Mesothelial cell of epicardium (in vitro differentiated cells): ENCODE measurements around the gene ZXDC. TPM values are rescaled to one million over a fixed set of nuclear protein-coding genes. Genes with fewer than 3 reads are reported as not detected.

Source experiments
- DNase-seq, 2 experiments: peaks; one replicate each; pipeline ENCODE4 v3.0.0; 2021; ENCODE audit warnings: low spot score in 2 of 2; ENCODE audit not compliant: unreplicated experiment in 2 of 2
- H3K27ac Mint-ChIP-seq: 2 replicates; pipeline ENCODE4 v1.8.0; 2021; ENCODE audit warnings: mixed read lengths
- H3K27me3 Mint-ChIP-seq: 2 replicates; pipeline ENCODE4 v1.8.0; 2021; ENCODE audit warnings: low read depth, mixed read lengths
- H3K36me3 Mint-ChIP-seq: 2 replicates; pipeline ENCODE4 v1.8.0; 2021; ENCODE audit warnings: mixed read lengths
- H3K4me1 Mint-ChIP-seq: 2 replicates; pipeline ENCODE4 v1.8.0; 2021; ENCODE audit warnings: mixed read lengths
- H3K4me3 Mint-ChIP-seq: 2 replicates; pipeline ENCODE4 v1.8.0; 2021; ENCODE audit warnings: mild to moderate bottlenecking, moderate library complexity, mixed read lengths
- H3K9me3 Mint-ChIP-seq: 2 replicates; pipeline ENCODE4 v1.8.0; 2021; ENCODE audit warnings: mixed read lengths
- CTCF ChIP-seq: fragments of 200-600 bp; sonication (generic); IDR thresholded peaks from one replicate; pipeline ENCODE4 v1.5.0; 2021; ENCODE audit warnings: antibody characterized with exemption; ENCODE audit not compliant: unreplicated experiment
- total RNA-seq: library from RNA; stranded (reverse); gene quantifications from 3 replicates; pipeline ENCODE4 v1.2.1, GENCODE V29; 2021

The ZXDC gene
- total RNA-seq, 1 donor from 2014 or later: 34.2 TPM

GRCh38 chr3:126434931-126435411, 40.7 kb downstream of the ZXDC start:
- Mint-ChIP-seq H3K27me3 (no peaks in the 10 kb centered on the region), H3K27ac (no peak overlapping the region), H3K36me3 (peaks cover 8% of the 10 kb centered on the region), H3K4me1 (no peaks in the 10 kb centered on the region), H3K4me3 (no peak overlapping the region), H3K9me3 (no peaks in the 10 kb centered on the region)
- peak in 1 of 2 experiments; percentile 31 for DNase-seq
- TF ChIP-seq CTCF: no peak

GRCh38 chr3:126434264-126434590, 41.5 kb downstream of the ZXDC start:
- H3K27ac Mint-ChIP-seq: no peak overlapping the region
- H3K27me3 Mint-ChIP-seq: no peaks in the 10 kb centered on the region
- TF ChIP-seq CTCF: no peak
- no peaks in the 10 kb centered on the region for H3K4me1 Mint-ChIP-seq
- H3K9me3 Mint-ChIP-seq: no peaks in the 10 kb centered on the region
- peaks cover 6% of the 10 kb centered on the region for H3K36me3 Mint-ChIP-seq
- no peak for DNase-seq
- H3K4me3 Mint-ChIP-seq: no peak overlapping the region

GRCh38 chr3:126433496-126434263, 42.0 kb downstream of the ZXDC start:
- no peak for TF ChIP-seq CTCF
- no peak overlapping the region for H3K27ac Mint-ChIP-seq
- no peak for DNase-seq

DNA sequence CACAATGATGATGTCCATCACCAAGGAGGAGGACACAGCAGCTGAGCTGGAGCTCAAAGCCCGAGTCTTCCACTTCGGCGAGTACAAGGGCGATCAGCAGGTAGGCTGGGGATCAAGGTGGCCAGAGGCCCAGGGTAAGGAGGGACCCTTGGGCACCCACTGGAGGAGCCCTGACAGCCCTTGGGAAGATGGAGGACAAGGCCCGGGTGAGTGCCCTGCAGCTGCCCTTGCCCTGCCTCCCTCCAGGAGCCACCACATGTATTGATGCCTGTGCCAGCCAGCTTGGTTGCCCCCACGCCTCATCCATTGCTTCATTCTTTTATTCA, 42.6 kb downstream of the ZXDC start:
- H3K27ac Mint-ChIP-seq: no peak overlapping the region
- peak in 1 of 2 experiments; percentile 24 for DNase-seq
- peaks cover 5% of the 10 kb centered on the region for H3K36me3 Mint-ChIP-seq

More at GRCh38 chr3:126433496-126434263, 42.0 kb downstream of the ZXDC start:
- no peak overlapping the region for H3K4me3 Mint-ChIP-seq
- H3K4me1 Mint-ChIP-seq: no peaks in the 10 kb centered on the region
- H3K27me3 Mint-ChIP-seq: no peaks in the 10 kb centered on the region
- H3K9me3 Mint-ChIP-seq: no peaks in the 10 kb centered on the region
- peaks cover 5% of the 10 kb centered on the region for H3K36me3 Mint-ChIP-seq

DNA sequence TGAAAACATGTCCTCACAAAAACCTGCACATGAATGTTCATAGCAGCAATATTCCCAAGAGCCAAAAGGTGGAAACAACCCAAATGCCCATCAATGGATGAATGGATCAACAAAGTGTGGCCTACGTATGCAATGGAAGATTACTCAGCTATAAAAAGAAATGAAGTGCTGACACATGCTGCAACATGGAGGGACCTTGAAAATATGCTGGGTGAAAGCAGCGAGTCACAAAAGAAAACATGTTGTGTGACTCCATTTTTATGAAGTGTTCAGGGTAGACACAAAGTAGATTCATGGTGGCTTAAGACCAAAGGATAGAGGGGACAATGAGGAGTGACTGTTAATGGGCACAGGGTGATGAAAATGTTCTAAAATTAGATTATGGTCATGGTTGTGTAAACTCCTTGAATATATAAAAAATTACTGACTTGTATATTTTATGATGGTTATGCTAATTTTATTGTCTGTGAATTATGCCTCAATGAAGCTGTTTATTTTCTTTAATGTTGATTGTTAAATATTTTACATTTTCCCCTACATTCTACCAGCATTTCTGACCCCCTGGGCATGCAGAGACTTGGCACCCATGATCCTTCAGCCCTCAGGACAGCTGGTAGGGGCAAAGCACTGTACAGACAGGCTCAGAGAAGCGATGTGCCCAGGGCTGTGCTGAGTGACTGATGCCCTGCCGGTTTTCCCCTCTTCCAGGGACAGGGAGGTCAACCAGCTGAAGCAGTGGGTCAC, 43.2 kb downstream of the ZXDC start:
- H3K27ac Mint-ChIP-seq: no peak overlapping the region
- no peak overlapping the region for H3K4me3 Mint-ChIP-seq
- H3K9me3 Mint-ChIP-seq: no peaks in the 10 kb centered on the region
- TF ChIP-seq CTCF: no peak
- H3K27me3 Mint-ChIP-seq: no peaks in the 10 kb centered on the region
- H3K4me1 Mint-ChIP-seq: no peaks in the 10 kb centered on the region
- H3K36me3 Mint-ChIP-seq: peaks cover 5% of the 10 kb centered on the region
- DNase-seq: no peak

More for the DNA sequence above, 42.6 kb downstream of the ZXDC start:
- Mint-ChIP-seq H3K4me3 (no peak overlapping the region), H3K4me1 (no peaks in the 10 kb centered on the region), H3K27me3 (no peaks in the 10 kb centered on the region), H3K9me3 (no peaks in the 10 kb centered on the region)
- no peak for TF ChIP-seq CTCF
